Endothelial cell of umbilical vein (primary cell): ENCODE results near the gene EXOSC5.

Source experiments
- JUN ChIP-seq: IDR thresholded peaks from 2 replicates; pipeline ENCODE4 v1.6.1; 2011; ENCODE audit warnings: borderline replicate concordance, low read depth; ENCODE audit not compliant: insufficient read length, insufficient read depth
- MYC ChIP-seq: IDR thresholded peaks from one replicate; pipeline ENCODE4 v1.6.1; 2011; ENCODE audit warnings: mild to moderate bottlenecking, low read depth, low read length
- POLR2A ChIP-seq: IDR thresholded peaks from 2 replicates; pipeline ENCODE4 v1.6.1; 2012; ENCODE audit warnings: low read depth, mild to moderate bottlenecking, control low read depth, low read length
- TF ChIP-seq, protein P1 (sequence below), 2 donors: IDR thresholded peaks; 1 replicate in 1 of 2; 2 replicates in 1 of 2; pipeline ENCODE4 v1.5.1; 2011; ENCODE audit warnings: low read length in 2 of 2, mild to moderate bottlenecking in 2 of 2, moderate library complexity in 2 of 2, control low read depth in 1 of 2, inconsistent platforms in 1 of 2, low read depth in 1 of 2; ENCODE audit not compliant: insufficient read depth in 1 of 2; ENCODE audit errors: extremely low read depth in 1 of 2

DNA sequence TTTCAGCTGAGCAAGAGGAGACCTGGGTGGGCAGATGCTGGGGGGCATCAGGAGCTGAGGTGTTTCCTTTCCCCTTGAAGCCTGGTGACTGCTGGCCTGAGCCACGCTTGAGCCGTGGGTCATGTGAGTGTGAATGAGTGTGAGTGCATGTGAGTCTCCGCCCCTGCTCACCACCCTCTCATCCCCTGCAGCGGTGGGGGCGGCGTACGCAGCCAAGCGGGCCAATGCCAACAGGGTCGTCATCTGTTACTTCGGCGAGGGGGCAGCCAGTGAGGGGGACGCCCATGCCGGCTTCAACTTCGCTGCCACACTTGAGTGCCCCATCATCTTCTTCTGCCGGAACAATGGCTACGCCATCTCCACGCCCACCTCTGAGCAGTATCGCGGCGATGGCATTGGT is 24.8 kb upstream of the EXOSC5 start:
- TF ChIP-seq, protein P1, sequence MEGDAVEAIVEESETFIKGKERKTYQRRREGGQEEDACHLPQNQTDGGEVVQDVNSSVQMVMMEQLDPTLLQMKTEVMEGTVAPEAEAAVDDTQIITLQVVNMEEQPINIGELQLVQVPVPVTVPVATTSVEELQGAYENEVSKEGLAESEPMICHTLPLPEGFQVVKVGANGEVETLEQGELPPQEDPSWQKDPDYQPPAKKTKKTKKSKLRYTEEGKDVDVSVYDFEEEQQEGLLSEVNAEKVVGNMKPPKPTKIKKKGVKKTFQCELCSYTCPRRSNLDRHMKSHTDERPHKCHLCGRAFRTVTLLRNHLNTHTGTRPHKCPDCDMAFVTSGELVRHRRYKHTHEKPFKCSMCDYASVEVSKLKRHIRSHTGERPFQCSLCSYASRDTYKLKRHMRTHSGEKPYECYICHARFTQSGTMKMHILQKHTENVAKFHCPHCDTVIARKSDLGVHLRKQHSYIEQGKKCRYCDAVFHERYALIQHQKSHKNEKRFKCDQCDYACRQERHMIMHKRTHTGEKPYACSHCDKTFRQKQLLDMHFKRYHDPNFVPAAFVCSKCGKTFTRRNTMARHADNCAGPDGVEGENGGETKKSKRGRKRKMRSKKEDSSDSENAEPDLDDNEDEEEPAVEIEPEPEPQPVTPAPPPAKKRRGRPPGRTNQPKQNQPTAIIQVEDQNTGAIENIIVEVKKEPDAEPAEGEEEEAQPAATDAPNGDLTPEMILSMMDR (IDR thresholded peaks at IDR 0.05; ENCODE audit: extremely low read depth in 1 of 2, insufficient read depth in 1 of 2, low read depth in 1 of 2, low read length in 2 of 2), result no peak
- TF ChIP-seq JUN, result no peak
- TF ChIP-seq POLR2A, result no peak
- no peak for TF ChIP-seq MYC
